Epithelial cell of umbilical artery (primary cell): ENCODE results near the gene LUC7L. TPM values are rescaled to one million over a fixed set of nuclear protein-coding genes. Genes with fewer than 3 reads are reported as not detected.

ENCODE experiments used
- total RNA-seq: library from RNA; depleted of rRNA; stranded (reverse); fragments of >200 nt; gene quantifications from 2 replicates; pipeline ENCODE4 v1.2.3, GENCODE V29; 2014

LUC7L gene, protein sequence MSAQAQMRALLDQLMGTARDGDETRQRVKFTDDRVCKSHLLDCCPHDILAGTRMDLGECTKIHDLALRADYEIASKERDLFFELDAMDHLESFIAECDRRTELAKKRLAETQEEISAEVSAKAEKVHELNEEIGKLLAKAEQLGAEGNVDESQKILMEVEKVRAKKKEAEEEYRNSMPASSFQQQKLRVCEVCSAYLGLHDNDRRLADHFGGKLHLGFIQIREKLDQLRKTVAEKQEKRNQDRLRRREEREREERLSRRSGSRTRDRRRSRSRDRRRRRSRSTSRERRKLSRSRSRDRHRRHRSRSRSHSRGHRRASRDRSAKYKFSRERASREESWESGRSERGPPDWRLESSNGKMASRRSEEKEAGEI
- total RNA-seq = 36.7 and 48.8 TPM in 2 replicates

DNA sequence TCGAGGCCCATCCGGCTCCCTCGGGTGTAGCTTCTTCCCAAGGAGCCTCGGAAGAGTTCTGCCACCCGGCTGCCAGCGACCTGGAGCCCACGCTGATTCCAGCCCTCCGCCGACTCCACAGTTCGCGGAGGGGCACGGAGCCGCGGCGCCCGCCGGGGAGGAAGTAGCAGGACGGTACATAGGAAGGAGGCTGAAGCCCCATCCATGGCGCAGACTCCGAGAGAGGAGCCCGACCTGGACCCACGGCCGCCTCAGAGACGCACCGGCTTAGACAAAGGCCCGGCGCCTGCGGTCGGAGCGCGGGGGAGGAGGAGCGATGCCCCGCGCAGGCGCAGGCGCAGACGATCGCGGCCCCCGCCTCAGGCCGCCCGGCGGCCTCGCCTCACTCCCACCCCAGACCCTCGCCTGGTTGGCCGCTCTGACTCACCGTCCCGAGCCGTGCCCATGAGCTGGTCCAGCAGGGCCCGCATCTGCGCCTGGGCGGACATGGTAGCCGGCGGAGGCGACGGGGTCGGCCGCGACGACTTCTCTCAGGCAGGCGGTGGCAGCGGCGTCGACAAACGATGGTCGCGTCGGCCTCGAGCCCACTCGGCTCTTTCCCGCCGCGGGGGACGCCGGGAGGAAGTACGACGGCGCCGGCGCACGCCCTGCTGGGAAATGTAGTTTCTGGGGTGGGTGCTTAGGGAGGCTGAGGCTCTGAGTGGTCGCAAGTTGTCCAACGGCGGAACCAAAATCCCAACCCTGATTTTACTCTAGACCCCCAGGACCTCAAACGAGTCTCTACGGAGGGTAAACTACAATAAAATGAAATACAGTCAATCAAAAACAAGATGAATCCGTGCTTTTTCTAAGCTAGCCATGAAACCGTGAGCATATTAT is at the start of gene LUC7L:
Gene LUC7L (minus strand): TSS at position 598 of the 879 bp plus-strand sequence. CDS start 110 bp downstream, at position 488.

DNA sequence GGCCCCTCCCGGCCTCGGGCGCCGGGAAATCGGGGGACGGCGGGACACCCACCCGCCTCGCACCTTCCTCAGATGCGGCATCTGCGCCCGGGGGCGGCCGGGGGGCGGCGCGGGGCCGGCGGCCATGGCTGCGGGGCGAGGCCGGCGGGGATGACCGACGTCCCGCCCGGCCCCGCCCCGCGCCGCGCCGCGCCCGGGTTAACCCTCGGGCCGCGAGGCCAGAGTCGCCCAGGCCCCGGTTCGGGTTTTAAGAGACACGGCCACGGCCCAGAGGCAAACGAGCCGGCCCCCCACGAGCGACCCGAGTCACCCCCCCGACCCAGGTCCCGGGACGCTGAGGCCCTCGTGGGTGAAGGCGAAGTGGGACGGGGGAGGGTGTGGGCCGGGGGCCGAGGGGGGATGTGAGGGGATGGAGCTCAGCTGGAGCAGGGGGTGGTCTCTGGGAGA is 46.6 kb upstream of the LUC7L start, which contains the start of gene RGS11:
Gene RGS11 (minus strand): TSS at position 159 of the 447 bp plus-strand sequence. CDS start 33 bp downstream, at position 126.

DNA sequence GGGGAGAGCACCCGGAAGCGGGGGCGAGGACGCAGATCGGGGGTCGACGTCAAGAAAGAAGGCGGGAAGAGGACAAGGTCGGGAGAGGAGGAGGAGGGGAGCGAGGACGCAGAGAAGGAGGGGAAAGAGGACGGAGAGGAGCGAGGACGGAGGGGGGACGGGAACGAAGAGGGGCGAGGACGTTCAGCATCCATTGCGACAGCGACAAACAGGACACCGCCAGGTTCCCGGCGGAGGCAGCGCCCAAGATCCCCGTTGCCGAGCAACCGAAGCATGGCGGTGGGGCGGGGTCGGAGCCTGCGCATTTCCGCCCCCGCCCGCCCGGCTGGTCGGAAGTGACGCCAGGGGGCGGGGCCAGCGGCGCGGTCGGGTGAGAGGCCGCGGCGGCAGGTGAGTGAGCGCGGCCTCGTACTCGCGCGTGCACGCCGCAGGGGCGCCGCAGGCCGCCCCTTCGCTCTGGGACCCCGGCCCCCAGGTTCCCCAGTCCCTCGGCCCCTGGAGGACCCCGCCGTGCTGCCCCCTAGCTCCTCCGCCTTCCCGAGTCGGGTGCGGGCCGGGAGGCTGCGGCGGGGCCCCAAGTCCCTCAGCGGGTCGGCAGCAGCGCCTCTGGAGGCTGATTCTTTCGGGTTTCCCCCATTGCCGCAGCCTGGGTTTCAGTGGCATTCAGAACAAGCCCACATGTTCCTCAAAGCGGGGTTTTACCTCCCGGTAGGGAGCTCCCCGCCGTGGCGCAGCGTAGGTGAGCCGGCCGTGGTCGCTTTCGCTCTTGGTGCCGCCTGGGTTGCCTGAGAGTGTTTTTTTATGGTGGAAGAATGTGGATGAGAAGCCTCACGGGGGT is 5.4 kb upstream of the LUC7L start, which contains the start of gene FAM234A:
Gene FAM234A (plus strand): TSS at position 354 of the 838 bp plus-strand sequence. CDS start 19,593 bp downstream, outside the sequence.

DNA sequence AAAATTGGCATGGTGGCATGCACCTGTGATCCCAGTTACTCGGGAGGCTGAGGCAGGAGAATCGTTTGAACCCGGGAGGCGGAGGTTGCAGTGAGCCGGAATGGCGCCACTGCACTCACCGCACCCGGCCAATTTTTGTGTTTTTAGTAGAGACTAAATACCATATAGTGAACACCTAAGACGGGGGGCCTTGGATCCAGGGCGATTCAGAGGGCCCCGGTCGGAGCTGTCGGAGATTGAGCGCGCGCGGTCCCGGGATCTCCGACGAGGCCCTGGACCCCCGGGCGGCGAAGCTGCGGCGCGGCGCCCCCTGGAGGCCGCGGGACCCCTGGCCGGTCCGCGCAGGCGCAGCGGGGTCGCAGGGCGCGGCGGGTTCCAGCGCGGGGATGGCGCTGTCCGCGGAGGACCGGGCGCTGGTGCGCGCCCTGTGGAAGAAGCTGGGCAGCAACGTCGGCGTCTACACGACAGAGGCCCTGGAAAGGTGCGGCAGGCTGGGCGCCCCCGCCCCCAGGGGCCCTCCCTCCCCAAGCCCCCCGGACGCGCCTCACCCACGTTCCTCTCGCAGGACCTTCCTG is 49.1 kb downstream of the LUC7L start, which contains the start of gene HBQ1:
Gene HBQ1 (plus strand): TSS at position 359 of the 575 bp plus-strand sequence. CDS start 28 bp downstream, at position 387.

DNA sequence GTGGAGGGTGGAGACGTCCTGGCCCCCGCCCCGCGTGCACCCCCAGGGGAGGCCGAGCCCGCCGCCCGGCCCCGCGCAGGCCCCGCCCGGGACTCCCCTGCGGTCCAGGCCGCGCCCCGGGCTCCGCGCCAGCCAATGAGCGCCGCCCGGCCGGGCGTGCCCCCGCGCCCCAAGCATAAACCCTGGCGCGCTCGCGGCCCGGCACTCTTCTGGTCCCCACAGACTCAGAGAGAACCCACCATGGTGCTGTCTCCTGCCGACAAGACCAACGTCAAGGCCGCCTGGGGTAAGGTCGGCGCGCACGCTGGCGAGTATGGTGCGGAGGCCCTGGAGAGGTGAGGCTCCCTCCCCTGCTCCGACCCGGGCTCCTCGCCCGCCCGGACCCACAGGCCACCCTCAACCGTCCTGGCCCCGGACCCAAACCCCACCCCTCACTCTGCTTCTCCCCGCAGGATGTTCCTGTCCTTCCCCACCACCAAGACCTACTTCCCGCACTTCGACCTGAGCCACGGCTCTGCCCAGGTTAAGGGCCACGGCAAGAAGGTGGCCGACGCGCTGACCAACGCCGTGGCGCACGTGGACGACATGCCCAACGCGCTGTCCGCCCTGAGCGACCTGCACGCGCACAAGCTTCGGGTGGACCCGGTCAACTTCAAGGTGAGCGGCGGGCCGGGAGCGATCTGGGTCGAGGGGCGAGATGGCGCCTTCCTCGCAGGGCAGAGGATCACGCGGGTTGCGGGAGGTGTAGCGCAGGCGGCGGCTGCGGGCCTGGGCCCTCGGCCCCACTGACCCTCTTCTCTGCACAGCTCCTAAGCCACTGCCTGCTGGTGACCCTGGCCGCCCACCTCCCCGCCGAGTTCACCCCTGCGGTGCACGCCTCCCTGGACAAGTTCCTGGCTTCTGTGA is 52.5 kb downstream of the LUC7L start, which contains the start of gene HBA1:
Gene HBA1 (plus strand): TSS at position 204 of the 906 bp plus-strand sequence. CDS start 37 bp downstream, at position 241.

DNA sequence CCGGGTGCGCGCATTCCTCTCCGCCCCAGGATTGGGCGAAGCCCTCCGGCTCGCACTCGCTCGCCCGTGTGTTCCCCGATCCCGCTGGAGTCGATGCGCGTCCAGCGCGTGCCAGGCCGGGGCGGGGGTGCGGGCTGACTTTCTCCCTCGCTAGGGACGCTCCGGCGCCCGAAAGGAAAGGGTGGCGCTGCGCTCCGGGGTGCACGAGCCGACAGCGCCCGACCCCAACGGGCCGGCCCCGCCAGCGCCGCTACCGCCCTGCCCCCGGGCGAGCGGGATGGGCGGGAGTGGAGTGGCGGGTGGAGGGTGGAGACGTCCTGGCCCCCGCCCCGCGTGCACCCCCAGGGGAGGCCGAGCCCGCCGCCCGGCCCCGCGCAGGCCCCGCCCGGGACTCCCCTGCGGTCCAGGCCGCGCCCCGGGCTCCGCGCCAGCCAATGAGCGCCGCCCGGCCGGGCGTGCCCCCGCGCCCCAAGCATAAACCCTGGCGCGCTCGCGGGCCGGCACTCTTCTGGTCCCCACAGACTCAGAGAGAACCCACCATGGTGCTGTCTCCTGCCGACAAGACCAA is 56.8 kb downstream of the LUC7L start, which contains the start of gene HBA2:
Gene HBA2 (plus strand): TSS at position 503 of the 568 bp plus-strand sequence. CDS start 37 bp downstream, at position 540.

DNA sequence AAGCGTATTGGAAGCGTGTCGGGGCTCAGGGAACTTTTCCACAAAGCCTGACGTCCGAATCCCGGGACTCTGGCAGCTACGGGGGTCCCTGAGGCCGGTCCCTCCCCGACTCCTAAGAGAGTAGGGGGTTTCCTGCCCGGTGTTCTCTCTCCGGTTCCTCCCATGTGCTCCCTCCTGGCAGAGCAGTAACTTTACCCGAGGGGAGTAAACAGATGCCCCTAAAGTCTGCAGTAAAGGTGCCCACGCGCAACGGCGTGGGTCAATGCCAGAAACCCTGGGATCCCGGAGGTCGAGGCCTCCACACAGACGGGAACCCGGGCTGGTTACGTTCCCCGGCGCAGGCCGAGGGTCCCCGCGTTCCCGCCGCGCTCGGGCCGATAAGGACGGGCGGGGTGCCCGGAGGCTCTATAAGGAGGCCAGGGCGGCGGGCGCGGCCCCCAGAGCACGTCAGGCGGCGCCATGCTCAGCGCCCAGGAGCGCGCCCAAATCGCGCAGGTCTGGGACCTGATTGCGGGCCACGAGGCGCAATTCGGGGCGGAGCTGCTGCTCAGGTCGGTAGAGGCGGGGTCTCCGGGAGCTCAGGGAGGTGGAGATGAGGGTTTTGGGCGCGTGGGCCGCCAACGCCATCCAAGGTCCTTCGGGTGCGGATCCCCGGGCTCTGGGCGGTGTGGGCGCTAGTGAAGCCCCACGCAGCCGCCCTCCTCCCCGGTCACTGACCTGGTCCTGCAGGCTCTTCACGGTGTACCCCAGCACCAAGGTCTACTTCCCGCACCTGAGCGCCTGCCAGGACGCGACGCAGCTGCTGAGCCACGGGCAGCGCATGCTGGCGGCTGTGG is 63.5 kb downstream of the LUC7L start, which contains the start of gene HBM:
Gene HBM (plus strand): TSS at position 440 of the 836 bp plus-strand sequence. CDS start 20 bp downstream, at position 460.

DNA sequence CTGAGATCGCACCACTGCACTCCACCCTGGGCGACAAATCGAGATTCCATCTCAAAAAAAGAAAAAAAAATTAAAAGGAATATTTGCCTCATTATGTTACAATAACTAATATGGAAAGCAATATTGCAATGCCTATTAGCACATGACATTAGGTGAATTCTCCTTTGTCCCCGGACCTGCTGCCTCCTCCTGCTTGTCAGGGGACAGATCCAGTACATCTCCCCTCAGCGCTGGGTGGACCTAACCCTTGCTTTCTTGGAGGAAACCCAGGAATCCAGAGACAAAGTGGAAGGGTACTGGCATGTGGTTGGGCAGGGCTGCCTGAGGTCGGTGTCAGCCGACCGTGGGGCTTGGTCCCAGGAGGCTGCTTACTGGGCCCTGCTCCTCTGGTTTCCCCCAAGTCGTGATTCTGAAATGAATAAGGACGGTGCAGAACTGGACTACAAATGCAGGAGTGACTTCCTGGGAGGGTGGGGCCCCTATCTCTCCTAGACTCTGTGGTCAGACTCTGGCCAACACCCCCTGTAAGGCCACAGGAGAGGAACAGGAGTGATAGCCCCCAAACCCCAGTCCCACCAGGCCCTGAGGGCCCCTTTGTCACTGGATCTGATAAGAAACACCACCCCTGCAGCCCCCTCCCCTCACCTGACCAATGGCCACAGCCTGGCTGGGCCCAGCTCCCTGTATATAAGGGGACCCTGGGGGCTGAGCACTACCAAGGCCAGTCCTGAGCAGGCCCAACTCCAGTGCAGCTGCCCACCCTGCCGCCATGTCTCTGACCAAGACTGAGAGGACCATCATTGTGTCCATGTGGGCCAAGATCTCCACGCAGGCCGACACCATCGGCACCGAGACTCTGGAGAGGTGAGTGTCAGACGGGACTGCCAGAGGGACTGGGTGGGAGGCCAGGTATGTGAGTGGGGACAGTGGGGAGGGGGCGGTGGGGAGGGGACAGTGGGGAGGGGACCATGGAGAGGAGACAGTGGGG is 76.8 kb downstream of the LUC7L start, which contains the start of gene HBZ:
Gene HBZ (plus strand): TSS at position 504 of the 988 bp plus-strand sequence. CDS start 266 bp downstream, at position 770.

Other genes with a start within 250 kb of the LUC7L start
- gene POLR3K, start 175.8 kb downstream of the LUC7L start, total RNA-seq = 8.2 and 10.4 TPM in 2 replicates
- 37.0 and 46.4 TPM in 2 replicates for gene SNRNP25, start 175.6 kb downstream of the LUC7L start, total RNA-seq
- gene RHBDF1, start 156.8 kb downstream of the LUC7L start, total RNA-seq = 16.6 and 19.5 TPM in 2 replicates
- gene MPG, start 151.2 kb downstream of the LUC7L start, total RNA-seq = 133 and 217 TPM in 2 replicates
- 5.6 and 5.8 TPM in 2 replicates for gene NPRL3, start 90.8 kb downstream of the LUC7L start, total RNA-seq
- gene HBZ, start 76.8 kb downstream of the LUC7L start, total RNA-seq = not detected in 2 replicates
- not detected in 2 replicates for gene HBM, start 63.5 kb downstream of the LUC7L start, total RNA-seq
- gene HBA2, start 56.6 kb downstream of the LUC7L start, total RNA-seq = not detected in 2 replicates
- not detected in 2 replicates for gene HBA1, start 52.8 kb downstream of the LUC7L start, total RNA-seq
- 0.61 and 3.9 TPM in 2 replicates for gene HBQ1, start 49.0 kb downstream of the LUC7L start, total RNA-seq
- gene FAM234A, start 5.4 kb upstream of the LUC7L start, total RNA-seq = 46.1 and 58.7 TPM in 2 replicates
- gene RGS11, start 46.5 kb upstream of the LUC7L start, total RNA-seq = 0.97 and 1.5 TPM in 2 replicates
- 0.61 and 4.2 TPM in 2 replicates for gene ARHGDIG, start 51.1 kb upstream of the LUC7L start, total RNA-seq
- gene PDIA2, start 53.7 kb upstream of the LUC7L start, total RNA-seq = not detected in 2 replicates
- 18.8 and 22.9 TPM in 2 replicates for gene AXIN1, start 123.3 kb upstream of the LUC7L start, total RNA-seq
- 111 and 136 TPM in 2 replicates for gene MRPL28, start 141.1 kb upstream of the LUC7L start, total RNA-seq
- 78.0 and 93.9 TPM in 2 replicates for gene PGAP6, start 152.5 kb upstream of the LUC7L start, total RNA-seq
- 76.4 and 117 TPM in 2 replicates for gene NME4, start 167.8 kb upstream of the LUC7L start, total RNA-seq
- 9.0 and 17.5 TPM in 2 replicates for gene DECR2, start 172.4 kb upstream of the LUC7L start, total RNA-seq
- 23.4 and 24.8 TPM in 2 replicates for gene RAB11FIP3, start 196.2 kb upstream of the LUC7L start, total RNA-seq